ENCODE data around the gene SAMD8. TPM values are rescaled to one million over a fixed set of nuclear protein-coding genes. Genes with fewer than 3 reads are reported as not detected.

SAMD8 gene
- total RNA-seq, 1 donor from 2014 or later, result 35.4 TPM

- Histone ChIP-seq H3K27me3 (ENCODE audit: insufficient read depth, low read length) (no peaks in the 10 kb centered on the region), H3K79me2 (ENCODE audit: insufficient read depth, low read length) (no peaks in the 10 kb centered on the region), H3K36me3 (ENCODE audit: insufficient read depth, low read length) (no peaks in the 10 kb centered on the region), H3K4me1 (ENCODE audit: insufficient read depth, low read length) (no peaks in the 10 kb centered on the region), H3K9me3 (ENCODE audit: insufficient read depth, low read depth, low read length) (no peaks in the 10 kb centered on the region), H2AFZ (ENCODE audit: low read depth, low read length) (no peak overlapping the region), H3K9ac (ENCODE audit: low read length) (no peak overlapping the region), H3K27ac (ENCODE audit: low read depth, low read length) (no peak overlapping the region), H3K4me3 (ENCODE audit: insufficient read depth, low read depth, low read length) (no peak overlapping the region), H3K4me2 (ENCODE audit: low read length) (no peak overlapping the region), H4K20me1 (ENCODE audit: insufficient read depth, low read length) (no peaks in the 10 kb centered on the region)
- no peaks in the 10 kb centered on the region for H3K36me3 Mint-ChIP-seq (ENCODE audit: low read depth, unreplicated experiment)
- peaks cover 2% of the 10 kb centered on the region for H3K9me3 Mint-ChIP-seq (ENCODE audit: unreplicated experiment)
- FAIRE-seq, result no peak
- no peak overlapping the region for H3K27ac Mint-ChIP-seq (ENCODE audit: unreplicated experiment)
- no peak for DNase-seq (ENCODE audit: low read depth)
- peaks cover 4% of the 10 kb centered on the region for H3K4me1 Mint-ChIP-seq (ENCODE audit: low read depth, unreplicated experiment)
- peaks cover 6% of the 10 kb centered on the region for H3K27me3 Mint-ChIP-seq (ENCODE audit: low read depth, unreplicated experiment)
- TF ChIP-seq CTCF (IDR thresholded peaks at IDR 0.05; ENCODE audit: insufficient read depth, low read depth, low read length) (no peak), EZH2 (IDR thresholded peaks at IDR 0.05; ENCODE audit: insufficient read depth, low read length) (no peak)
- no peak overlapping the region for H3K4me3 Mint-ChIP-seq (ENCODE audit: unreplicated experiment)
These were observed 31.9 kb upstream of the SAMD8 start for GRCh38 chr10:75079436-75080083.

DNA sequence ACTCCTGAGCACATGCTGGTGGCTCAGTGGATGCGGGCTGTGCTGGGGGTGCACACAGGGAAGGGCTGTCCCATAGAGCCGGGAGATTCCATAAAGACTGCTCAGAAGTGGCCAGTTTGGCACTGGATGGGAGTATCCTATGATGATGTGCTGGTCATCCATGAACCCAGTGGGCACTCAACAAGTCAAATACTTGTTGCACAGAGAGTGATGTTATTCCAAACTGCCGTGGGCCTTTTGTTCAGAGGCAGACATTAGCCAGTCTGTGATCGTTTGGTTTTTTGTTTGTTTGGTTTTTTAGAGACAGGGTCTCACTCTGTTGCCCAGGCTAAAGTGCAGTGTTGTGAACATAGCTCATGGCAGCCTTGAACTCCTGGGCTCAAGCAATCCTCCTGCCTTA lies 30.9 kb upstream of the SAMD8 start:
- H3K36me3 ChIP-seq (ENCODE audit: insufficient read depth, low read length), result no peaks in the 10 kb centered on the region
- H3K4me3 ChIP-seq (ENCODE audit: insufficient read depth, low read depth, low read length), result no peak overlapping the region
- FAIRE-seq (no peak), DNase-seq (ENCODE audit: low read depth) (no peak)
- Mint-ChIP-seq H3K27me3 (ENCODE audit: low read depth, unreplicated experiment) (peaks cover under 1% of the 10 kb centered on the region), H3K4me1 (ENCODE audit: low read depth, unreplicated experiment) (peaks cover 4% of the 10 kb centered on the region), H3K27ac (ENCODE audit: unreplicated experiment) (no peak overlapping the region), H3K4me3 (ENCODE audit: unreplicated experiment) (no peak overlapping the region), H3K36me3 (ENCODE audit: low read depth, unreplicated experiment) (no peaks in the 10 kb centered on the region), H3K9me3 (ENCODE audit: unreplicated experiment) (peaks cover 2% of the 10 kb centered on the region)
- no peaks in the 10 kb centered on the region for H3K79me2 ChIP-seq (ENCODE audit: insufficient read depth, low read length)
- no peak overlapping the region for H3K4me2 ChIP-seq (ENCODE audit: low read length)
- H3K9me3 ChIP-seq (ENCODE audit: insufficient read depth, low read depth, low read length), result no peaks in the 10 kb centered on the region
- no peaks in the 10 kb centered on the region for H4K20me1 ChIP-seq (ENCODE audit: insufficient read depth, low read length)
- no peak overlapping the region for H2AFZ ChIP-seq (ENCODE audit: low read depth, low read length)
- no peaks in the 10 kb centered on the region for H3K27me3 ChIP-seq (ENCODE audit: insufficient read depth, low read length)
- no peaks in the 10 kb centered on the region for H3K4me1 ChIP-seq (ENCODE audit: insufficient read depth, low read length)
- TF ChIP-seq EZH2 (IDR thresholded peaks at IDR 0.05; ENCODE audit: insufficient read depth, low read length), result no peak
- H3K27ac ChIP-seq (ENCODE audit: low read depth, low read length), result no peak overlapping the region
- H3K9ac ChIP-seq (ENCODE audit: low read length), result no peak overlapping the region

DNA sequence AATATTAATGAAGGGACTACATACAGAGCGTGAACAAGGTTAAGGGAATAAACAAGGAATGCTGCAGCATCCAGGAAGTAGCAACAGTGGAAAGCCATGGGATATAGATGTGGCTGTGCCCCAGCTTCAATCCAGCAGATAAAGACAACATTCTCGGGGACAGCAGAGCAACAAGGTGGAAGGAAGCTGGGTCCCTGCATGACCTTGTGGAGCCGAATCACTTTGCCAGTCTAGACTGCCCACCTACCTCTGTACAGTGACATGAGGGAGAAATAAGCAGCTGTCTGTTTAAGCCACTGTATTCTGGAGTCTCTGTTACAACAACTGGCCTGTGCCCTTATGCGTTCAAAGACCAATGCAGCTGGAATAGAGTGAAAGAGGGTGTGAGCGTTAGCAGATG lies 30.1 kb upstream of the SAMD8 start:
- Histone ChIP-seq H3K27me3 (ENCODE audit: insufficient read depth, low read length) (no peaks in the 10 kb centered on the region), H3K79me2 (ENCODE audit: insufficient read depth, low read length) (no peaks in the 10 kb centered on the region), H2AFZ (ENCODE audit: low read depth, low read length) (no peak overlapping the region), H3K4me1 (ENCODE audit: insufficient read depth, low read length) (no peaks in the 10 kb centered on the region), H3K9me3 (ENCODE audit: insufficient read depth, low read depth, low read length) (no peaks in the 10 kb centered on the region), H3K27ac (ENCODE audit: low read depth, low read length) (no peak overlapping the region), H3K4me2 (ENCODE audit: low read length) (no peak overlapping the region), H3K9ac (ENCODE audit: low read length) (no peak overlapping the region), H3K4me3 (ENCODE audit: insufficient read depth, low read depth, low read length) (no peak overlapping the region), H3K36me3 (ENCODE audit: insufficient read depth, low read length) (no peaks in the 10 kb centered on the region), H4K20me1 (ENCODE audit: insufficient read depth, low read length) (no peaks in the 10 kb centered on the region)
- Mint-ChIP-seq H3K4me1 (ENCODE audit: low read depth, unreplicated experiment) (peaks cover 4% of the 10 kb centered on the region), H3K27ac (ENCODE audit: unreplicated experiment) (no peak overlapping the region), H3K9me3 (ENCODE audit: unreplicated experiment) (peaks cover 2% of the 10 kb centered on the region), H3K27me3 (ENCODE audit: low read depth, unreplicated experiment) (peaks cover 2% of the 10 kb centered on the region), H3K4me3 (ENCODE audit: unreplicated experiment) (no peak overlapping the region), H3K36me3 (ENCODE audit: low read depth, unreplicated experiment) (no peaks in the 10 kb centered on the region)
- FAIRE-seq (no peak), DNase-seq (ENCODE audit: low read depth) (no peak)
- TF ChIP-seq EZH2 (IDR thresholded peaks at IDR 0.05; ENCODE audit: insufficient read depth, low read length), result no peak
- no peak for TF ChIP-seq CTCF (IDR thresholded peaks at IDR 0.05; ENCODE audit: insufficient read depth, low read depth, low read length)

Measured in astrocyte (in vitro differentiated cells and primary cell).